ENCODE data around the gene UCMA.

Gene UCMA

GRCh38 chr10:13184730-13185514 lies 49.3 kb downstream of the UCMA start:
- DNase-seq = no peak

DNA sequence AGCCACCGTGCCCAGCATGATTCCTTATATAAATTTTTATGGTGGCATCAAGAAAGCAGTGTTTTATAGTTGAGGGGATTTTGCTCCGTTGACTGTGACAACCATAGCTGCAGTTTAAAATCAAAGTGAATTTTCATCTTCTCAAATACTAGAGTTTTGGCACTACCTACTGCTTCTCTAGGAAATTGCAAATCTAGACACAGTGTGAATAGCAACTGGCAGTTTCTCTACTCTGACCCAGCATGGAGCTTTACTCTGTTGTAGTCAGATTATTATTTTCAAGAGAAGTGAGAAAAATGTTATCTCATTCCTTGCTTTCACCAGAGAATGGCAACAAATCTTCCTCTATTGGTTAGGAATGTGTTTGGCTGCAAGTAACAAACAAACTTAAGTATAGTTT lies 49.9 kb downstream of the UCMA start:
- no peak for DNase-seq

DNA sequence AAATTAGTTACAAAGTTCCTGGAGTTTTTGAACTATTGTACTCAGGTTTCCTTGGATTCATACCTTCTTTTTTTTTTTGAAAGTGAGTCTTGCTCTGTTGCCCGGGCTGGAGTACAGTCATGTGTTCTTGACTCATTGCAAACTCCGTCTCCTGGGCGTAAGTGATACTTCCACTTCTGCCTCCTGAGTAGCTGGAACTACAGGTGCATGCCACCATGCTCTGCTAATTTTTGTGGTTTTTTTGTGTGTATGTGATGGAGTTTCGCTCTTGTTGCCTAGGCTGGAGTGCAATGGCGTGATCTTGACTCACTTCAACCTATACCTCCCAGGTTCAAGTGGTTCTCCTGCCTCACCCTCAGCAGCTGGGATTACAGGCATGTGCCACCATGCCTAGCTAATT lies 50.5 kb downstream of the UCMA start:
- DNase-seq = no peak

DNA sequence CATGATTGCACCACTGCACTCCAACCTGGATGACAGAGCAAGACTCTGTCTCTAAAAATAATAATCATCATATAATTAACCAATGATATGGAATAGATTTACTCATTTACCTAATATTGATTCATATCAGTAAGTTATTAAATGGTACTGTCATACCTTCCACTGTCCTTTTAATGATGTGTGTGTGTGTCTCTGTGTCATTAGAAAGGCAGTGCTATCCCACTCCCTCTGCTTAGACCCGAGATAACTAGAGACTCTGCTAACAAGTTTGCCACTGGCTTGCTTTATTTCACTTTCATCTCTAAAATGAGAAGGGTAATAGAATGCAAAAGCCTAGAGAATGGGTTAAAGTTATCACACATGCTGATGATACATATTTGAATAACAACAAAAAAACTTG lies 51.8 kb downstream of the UCMA start:
- no peak for DNase-seq

GRCh38 chr10:13180788-13181187 lies 53.4 kb downstream of the UCMA start:
- DNase-seq = no peak

DNA sequence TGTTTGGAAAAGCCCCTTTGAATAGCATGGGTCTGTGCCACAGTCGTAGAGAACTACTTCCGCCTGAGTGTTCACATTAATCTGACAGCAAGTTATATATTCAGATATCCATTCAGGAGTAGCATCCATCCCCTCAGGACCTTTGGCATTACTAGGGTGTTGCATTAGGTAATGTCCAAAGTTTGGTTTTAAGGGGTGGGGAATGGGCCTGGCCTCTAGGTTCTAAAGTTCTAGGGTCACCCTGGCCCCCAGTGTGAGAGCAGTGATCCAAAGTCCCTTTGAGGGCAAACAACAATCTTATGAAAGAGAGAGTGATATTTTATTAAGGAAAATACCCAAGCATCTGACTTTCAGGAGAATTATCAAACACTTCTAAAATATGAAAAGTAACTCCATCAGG lies 60.6 kb downstream of the UCMA start:
- no peak for DNase-seq
